GM19452 (cell line): ENCODE measurements around the gene NFKBIL1.

Experiments
- ATAC-seq: cut with Tn5 transposase; IDR thresholded peaks from one replicate; pipeline ENCODE4 v1.9.1; 2021; ENCODE audit not compliant: unreplicated experiment

NFKBIL1 gene

DNA sequence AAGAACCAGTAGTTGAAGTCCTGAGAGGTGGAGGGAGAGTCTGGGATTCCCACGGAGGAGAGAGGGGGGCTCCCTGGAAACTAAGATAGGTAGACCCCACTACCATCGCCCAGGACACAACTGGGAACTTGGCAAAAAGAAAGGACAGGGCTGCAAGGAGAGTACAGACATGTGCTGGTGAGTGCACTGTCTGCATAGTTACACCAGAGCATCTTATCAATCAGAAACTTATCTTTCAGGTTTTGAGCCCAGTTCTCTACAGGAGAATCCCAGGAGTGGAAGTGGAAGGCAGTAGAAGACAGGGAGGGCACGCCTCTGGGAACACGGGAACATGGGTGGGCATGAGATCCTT is 12.2 kb downstream of the NFKBIL1 start:
- ATAC-seq = peak; percentile 7

DNA sequence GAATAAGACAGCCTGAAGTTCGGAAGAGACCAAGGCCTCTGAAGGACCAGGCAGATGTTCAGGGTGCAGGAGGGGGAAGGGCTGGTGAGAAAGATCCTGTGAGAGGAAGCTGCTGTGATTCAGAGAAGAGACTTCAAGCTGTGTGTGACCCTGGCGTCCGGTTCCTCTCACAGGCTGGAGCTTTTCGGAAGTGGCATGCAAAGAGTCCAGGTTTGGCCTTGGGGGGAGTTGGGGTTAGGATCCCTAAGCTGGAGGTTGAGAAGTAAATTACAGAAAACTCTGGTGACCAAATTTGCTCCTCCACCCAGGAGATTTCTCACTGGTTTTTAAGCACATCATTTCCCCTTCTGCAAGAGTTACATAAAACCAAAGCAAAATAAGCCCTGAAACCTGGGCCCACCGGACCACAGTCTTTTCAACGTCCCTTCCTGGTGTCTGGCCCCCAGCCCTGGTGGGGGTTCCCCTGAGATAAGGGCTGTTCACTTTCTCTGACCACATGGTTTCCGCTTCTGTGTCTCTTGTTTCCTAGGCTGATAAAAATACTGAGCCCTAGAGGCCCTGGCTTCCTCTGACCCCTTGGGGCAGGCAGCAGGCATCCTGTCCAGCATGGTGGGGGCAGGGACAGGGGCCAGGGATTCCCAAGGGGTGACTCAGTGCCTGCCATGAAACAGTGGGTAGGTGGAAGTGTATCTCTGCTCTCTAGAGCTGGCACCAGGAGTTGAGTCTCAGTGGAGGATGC is 12.7 kb downstream of the NFKBIL1 start:
- peak; percentile 57 for ATAC-seq

DNA sequence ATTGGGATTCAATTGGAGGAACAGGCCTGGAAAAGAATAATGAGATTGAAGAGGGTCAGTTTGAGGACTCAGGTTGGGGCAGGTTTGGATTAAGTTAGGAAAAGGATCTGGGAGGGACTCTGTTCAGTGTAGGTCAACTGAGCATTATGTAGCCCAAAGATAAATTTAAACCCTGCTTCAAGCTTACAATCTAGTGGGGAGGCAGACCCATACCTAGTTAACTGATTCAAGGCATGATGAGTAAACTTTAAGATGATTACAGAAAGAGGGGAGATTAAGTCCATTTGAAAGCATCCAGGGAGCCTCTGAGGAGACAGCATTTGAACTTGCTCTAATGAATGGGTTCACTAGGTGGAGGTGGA is 13.3 kb downstream of the NFKBIL1 start:
- ATAC-seq = no peak

DNA sequence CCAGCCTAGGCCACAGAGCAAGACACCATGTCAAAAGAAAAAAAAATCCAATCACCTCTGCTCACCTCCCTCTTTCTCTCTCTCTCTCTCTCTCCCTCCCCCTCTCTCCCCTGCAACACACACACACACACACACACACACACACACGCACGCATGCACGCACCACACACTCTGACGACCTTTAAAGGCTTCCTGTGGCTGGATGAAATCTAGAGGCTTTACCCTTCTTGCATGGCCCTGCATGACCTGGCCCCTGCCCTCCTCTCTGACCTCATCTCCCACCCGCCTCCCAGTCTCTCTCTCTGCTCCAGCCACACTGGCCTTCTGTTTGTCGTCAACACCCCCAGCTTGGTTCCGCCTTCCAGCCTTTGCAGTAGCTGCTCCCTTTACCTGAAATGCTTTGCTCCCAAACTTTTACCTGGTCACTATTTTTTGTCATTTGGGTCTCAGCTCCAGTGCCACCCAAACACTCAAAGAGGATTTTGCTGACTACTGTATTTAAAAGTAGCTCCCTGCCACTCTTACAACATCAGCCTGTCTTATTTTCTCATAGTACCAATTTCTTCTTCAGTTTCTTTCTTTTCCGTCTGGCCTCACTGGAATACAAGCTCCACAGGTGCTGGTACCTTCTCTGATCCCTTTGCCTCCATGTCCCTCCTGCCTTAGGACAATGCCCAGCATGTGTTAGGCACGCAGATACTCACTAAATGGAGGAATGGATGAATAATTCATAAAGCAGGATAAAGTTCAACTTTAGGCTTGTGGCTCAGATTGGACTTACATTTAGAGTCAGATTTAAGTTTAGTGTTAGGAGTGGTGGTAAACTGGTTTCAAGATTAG is 20.3 kb downstream of the NFKBIL1 start:
- ATAC-seq = no peak

DNA sequence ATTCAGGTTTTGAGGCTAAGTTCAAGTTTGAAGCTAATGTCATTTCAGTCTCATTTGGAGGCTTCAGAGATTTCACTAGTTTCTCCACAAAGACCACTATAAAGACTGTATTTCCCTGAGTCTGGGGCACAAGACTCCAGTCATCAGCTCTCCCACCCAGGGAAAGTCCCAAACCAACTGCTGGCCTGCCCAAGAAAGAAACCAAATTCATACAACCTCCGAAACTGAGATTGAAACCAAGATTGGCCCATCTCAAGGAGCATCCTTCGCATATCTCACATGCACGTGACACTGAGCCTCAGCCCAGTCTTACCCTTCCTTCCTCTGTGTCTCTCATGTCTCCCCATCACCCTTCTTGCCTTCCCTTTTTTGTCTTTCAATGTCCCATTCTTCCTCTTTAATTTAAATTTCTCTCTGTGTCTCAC is 21.1 kb downstream of the NFKBIL1 start:
- peak; percentile 62 for ATAC-seq

DNA sequence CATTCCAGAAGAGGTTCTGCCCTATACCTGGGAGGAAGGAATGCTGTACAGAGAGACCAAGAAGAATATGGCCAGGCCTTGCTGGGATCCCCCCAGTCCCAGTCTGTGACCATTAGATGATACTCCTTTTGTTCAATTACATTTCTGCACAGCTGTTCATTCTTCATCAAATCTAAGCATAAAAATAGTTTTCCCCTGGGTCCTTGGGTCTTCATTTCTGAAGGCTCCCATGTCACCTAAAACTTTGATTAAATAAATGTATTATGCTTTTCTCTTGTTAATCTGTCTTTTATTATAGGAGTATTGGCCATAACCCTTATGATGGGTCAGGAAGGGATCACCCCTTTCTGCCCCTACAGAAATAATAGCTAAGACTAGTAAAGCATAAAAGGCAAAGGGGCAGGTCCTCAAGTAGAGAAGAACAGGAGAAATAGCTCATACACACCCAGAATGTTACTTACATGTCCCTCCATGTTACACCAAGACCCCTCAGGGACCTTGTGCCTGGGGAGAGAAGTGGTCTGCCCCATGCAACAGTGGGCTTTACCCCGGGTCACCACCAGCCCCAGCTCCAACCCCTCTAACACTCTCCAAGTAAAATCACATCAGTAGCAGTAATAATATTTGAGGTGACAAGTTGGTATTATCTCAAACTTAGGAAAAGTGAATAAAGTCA is 22.6 kb downstream of the NFKBIL1 start:
- no peak for ATAC-seq

DNA sequence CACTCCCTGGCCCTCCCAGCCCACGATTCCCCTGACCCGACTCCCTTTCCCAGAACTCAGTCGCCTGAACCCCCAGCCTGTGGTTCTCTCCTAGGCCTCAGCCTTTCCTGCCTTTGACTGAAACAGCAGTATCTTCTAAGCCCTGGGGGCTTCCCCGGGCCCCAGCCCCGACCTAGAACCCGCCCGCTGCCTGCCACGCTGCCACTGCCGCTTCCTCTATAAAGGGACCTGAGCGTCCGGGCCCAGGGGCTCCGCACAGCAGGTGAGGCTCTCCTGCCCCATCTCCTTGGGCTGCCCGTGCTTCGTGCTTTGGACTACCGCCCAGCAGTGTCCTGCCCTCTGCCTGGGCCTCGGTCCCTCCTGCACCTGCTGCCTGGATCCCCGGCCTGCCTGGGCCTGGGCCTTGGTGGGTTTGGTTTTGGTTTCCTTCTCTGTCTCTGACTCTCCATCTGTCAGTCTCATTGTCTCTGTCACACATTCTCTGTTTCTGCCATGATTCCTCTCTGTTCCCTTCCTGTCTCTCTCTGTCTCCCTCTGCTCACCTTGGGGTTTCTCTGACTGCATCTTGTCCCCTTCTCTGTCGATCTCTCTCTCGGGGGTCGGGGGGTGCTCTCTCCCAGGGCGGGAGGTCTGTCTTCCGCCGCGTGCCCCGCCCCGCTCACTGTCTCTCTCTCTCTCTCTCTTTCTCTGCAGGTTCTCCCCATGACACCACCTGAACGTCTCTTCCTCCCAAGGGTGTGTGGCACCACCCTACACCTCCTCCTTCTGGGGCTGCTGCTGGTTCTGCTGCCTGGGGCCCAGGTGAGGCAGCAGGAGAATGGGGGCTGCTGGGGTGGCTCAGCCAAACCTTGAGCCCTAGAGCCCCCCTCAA is 24.9 kb downstream of the NFKBIL1 start, which contains the start of gene LTA:
Gene LTA, plus strand, starts transcription at position 249 of the 871 bp plus-strand sequence. Its CDS starts 454 bp downstream, at position 703.
- ATAC-seq = peak; percentile 49

DNA sequence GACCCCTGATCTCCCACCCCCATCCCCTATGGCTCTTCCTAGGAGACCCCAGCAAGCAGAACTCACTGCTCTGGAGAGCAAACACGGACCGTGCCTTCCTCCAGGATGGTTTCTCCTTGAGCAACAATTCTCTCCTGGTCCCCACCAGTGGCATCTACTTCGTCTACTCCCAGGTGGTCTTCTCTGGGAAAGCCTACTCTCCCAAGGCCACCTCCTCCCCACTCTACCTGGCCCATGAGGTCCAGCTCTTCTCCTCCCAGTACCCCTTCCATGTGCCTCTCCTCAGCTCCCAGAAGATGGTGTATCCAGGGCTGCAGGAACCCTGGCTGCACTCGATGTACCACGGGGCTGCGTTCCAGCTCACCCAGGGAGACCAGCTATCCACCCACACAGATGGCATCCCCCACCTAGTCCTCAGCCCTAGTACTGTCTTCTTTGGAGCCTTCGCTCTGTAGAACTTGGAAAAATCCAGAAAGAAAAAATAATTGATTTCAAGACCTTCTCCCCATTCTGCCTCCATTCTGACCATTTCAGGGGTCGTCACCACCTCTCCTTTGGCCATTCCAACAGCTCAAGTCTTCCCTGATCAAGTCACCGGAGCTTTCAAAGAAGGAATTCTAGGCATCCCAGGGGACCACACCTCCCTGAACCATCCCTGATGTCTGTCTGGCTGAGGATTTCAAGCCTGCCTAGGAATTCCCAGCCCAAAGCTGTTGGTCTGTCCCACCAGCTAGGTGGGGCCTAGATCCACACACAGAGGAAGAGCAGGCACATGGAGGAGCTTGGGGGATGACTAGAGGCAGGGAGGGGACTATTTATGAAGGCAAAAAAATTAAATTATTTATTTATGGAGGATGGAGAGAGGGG is 26.1 kb downstream of the NFKBIL1 start:
- ATAC-seq = no peak

DNA sequence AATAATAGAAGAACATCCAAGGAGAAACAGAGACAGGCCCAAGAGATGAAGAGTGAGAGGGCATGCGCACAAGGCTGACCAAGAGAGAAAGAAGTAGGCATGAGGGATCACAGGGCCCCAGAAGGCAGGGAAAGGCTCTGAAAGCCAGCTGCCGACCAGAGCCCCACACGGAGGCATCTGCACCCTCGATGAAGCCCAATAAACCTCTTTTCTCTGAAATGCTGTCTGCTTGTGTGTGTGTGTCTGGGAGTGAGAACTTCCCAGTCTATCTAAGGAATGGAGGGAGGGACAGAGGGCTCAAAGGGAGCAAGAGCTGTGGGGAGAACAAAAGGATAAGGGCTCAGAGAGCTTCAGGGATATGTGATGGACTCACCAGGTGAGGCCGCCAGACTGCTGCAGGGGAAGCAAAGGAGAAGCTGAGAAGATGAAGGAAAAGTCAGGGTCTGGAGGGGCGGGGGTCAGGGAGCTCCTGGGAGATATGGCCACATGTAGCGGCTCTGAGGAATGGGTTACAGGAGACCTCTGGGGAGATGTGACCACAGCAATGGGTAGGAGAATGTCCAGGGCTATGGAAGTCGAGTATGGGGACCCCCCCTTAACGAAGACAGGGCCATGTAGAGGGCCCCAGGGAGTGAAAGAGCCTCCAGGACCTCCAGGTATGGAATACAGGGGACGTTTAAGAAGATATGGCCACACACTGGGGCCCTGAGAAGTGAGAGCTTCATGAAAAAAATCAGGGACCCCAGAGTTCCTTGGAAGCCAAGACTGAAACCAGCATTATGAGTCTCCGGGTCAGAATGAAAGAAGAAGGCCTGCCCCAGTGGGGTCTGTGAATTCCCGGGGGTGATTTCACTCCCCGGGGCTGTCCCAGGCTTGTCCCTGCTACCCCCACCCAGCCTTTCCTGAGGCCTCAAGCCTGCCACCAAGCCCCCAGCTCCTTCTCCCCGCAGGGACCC is 27.0 kb downstream of the NFKBIL1 start:
- no peak for ATAC-seq

DNA sequence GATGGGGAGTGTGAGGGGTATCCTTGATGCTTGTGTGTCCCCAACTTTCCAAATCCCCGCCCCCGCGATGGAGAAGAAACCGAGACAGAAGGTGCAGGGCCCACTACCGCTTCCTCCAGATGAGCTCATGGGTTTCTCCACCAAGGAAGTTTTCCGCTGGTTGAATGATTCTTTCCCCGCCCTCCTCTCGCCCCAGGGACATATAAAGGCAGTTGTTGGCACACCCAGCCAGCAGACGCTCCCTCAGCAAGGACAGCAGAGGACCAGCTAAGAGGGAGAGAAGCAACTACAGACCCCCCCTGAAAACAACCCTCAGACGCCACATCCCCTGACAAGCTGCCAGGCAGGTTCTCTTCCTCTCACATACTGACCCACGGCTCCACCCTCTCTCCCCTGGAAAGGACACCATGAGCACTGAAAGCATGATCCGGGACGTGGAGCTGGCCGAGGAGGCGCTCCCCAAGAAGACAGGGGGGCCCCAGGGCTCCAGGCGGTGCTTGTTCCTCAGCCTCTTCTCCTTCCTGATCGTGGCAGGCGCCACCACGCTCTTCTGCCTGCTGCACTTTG is 28.0 kb downstream of the NFKBIL1 start, which contains the start of gene TNF:
Gene TNF, plus strand, starts transcription at position 231 of the 567 bp plus-strand sequence. Its CDS starts 177 bp downstream, at position 408.
- no peak for ATAC-seq

DNA sequence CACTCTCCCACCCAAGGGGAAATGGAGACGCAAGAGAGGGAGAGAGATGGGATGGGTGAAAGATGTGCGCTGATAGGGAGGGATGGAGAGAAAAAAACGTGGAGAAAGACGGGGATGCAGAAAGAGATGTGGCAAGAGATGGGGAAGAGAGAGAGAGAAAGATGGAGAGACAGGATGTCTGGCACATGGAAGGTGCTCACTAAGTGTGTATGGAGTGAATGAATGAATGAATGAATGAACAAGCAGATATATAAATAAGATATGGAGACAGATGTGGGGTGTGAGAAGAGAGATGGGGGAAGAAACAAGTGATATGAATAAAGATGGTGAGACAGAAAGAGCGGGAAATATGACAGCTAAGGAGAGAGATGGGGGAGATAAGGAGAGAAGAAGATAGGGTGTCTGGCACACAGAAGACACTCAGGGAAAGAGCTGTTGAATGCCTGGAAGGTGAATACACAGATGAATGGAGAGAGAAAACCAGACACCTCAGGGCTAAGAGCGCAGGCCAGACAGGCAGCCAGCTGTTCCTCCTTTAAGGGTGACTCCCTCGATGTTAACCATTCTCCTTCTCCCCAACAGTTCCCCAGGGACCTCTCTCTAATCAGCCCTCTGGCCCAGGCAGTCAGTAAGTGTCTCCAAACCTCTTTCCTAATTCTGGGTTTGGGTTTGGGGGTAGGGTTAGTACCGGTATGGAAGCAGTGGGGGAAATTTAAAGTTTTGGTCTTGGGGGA is 28.7 kb downstream of the NFKBIL1 start:
- no peak for ATAC-seq

DNA sequence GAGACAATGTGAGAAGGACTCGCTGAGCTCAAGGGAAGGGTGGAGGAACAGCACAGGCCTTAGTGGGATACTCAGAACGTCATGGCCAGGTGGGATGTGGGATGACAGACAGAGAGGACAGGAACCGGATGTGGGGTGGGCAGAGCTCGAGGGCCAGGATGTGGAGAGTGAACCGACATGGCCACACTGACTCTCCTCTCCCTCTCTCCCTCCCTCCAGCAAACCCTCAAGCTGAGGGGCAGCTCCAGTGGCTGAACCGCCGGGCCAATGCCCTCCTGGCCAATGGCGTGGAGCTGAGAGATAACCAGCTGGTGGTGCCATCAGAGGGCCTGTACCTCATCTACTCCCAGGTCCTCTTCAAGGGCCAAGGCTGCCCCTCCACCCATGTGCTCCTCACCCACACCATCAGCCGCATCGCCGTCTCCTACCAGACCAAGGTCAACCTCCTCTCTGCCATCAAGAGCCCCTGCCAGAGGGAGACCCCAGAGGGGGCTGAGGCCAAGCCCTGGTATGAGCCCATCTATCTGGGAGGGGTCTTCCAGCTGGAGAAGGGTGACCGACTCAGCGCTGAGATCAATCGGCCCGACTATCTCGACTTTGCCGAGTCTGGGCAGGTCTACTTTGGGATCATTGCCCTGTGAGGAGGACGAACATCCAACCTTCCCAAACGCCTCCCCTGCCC is 29.6 kb downstream of the NFKBIL1 start:
- no peak for ATAC-seq

DNA sequence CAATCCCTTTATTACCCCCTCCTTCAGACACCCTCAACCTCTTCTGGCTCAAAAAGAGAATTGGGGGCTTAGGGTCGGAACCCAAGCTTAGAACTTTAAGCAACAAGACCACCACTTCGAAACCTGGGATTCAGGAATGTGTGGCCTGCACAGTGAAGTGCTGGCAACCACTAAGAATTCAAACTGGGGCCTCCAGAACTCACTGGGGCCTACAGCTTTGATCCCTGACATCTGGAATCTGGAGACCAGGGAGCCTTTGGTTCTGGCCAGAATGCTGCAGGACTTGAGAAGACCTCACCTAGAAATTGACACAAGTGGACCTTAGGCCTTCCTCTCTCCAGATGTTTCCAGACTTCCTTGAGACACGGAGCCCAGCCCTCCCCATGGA is 30.2 kb downstream of the NFKBIL1 start:
- ATAC-seq = no peak

DNA sequence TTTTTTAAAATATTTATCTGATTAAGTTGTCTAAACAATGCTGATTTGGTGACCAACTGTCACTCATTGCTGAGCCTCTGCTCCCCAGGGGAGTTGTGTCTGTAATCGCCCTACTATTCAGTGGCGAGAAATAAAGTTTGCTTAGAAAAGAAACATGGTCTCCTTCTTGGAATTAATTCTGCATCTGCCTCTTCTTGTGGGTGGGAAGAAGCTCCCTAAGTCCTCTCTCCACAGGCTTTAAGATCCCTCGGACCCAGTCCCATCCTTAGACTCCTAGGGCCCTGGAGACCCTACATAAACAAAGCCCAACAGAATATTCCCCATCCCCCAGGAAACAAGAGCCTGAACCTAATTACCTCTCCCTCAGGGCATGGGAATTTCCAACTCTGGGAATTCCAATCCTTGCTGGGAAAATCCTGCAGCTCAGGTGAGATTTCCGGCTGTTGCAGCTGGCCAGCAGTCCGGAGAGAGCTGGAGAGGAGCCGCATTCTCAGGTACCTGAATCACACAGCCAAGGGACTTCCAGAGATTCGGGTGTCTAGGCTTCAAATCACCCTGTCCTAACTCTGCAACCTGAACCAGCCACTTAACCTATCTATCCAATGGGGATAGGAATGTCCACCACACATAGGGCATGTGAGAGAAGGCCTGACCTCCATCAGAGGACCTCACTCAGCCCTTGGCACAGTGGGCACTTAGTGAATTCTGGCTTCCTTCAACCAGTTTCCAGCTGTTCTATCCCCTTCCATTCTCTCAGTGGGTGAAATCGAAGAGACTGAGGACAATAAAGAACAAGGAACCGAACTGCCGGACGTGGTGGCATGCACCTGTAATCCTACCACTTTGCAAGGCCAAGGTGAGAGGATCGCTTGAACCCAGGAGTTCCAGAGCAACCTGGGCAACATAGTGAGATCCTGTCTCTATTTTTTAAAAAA is 31.0 kb downstream of the NFKBIL1 start:
- ATAC-seq = no peak

DNA sequence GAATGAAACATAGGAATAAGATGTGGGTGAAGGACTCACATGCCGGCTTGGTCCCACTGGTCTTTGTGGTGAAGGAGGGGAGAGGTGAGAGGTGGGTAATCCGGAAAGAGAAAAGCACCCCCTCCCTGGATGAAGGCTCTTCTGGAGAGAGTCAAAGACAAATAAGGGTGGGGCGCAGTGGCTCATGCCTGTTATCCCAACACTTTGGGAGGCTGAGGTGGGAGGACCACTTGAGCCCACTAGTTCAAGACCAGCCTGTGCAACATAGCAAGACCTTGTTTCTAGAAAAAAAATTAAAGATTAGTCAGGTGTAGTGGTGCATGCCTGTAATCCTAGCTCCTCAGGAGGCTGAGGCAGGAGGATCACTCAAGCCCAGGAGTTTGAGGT is 31.7 kb downstream of the NFKBIL1 start:
- no peak for ATAC-seq
